Mesothelial cell of epicardium (in vitro differentiated cells): Measurements from ENCODE around the gene ADGRF3. TPM values are rescaled to one million over a fixed set of nuclear protein-coding genes. Genes with fewer than 3 reads are reported as not detected.
A peak's percentile ranks its signal among the peaks of the same experiment; 100 is the strongest.

ENCODE experiments used
- DNase-seq, 2 experiments: peaks; one replicate each; pipeline ENCODE4 v3.0.0; 2021; ENCODE audit warnings: low spot score in 2 of 2; ENCODE audit not compliant: unreplicated experiment in 2 of 2
- H3K27ac Mint-ChIP-seq: 2 replicates; pipeline ENCODE4 v1.8.0; 2021; ENCODE audit warnings: mixed read lengths
- H3K27me3 Mint-ChIP-seq: 2 replicates; pipeline ENCODE4 v1.8.0; 2021; ENCODE audit warnings: low read depth, mixed read lengths
- H3K36me3 Mint-ChIP-seq: 2 replicates; pipeline ENCODE4 v1.8.0; 2021; ENCODE audit warnings: mixed read lengths
- H3K4me1 Mint-ChIP-seq: 2 replicates; pipeline ENCODE4 v1.8.0; 2021; ENCODE audit warnings: mixed read lengths
- H3K4me3 Mint-ChIP-seq: 2 replicates; pipeline ENCODE4 v1.8.0; 2021; ENCODE audit warnings: mild to moderate bottlenecking, moderate library complexity, mixed read lengths
- H3K9me3 Mint-ChIP-seq: 2 replicates; pipeline ENCODE4 v1.8.0; 2021; ENCODE audit warnings: mixed read lengths
- total RNA-seq: library from RNA; stranded (reverse); gene quantifications from 3 replicates; pipeline ENCODE4 v1.2.1, GENCODE V29; 2021
- TF ChIP-seq, protein P1 (sequence below): fragments of 200-600 bp; sonication (generic); IDR thresholded peaks from one replicate; pipeline ENCODE4 v1.5.0; 2021; ENCODE audit warnings: antibody characterized with exemption; ENCODE audit not compliant: unreplicated experiment

Gene ADGRF3
- total RNA-seq, 1 donor from 2014 or later = 0.83 TPM

- no peaks in the 10 kb centered on the region for H3K9me3 Mint-ChIP-seq
- TF ChIP-seq, protein P1, sequence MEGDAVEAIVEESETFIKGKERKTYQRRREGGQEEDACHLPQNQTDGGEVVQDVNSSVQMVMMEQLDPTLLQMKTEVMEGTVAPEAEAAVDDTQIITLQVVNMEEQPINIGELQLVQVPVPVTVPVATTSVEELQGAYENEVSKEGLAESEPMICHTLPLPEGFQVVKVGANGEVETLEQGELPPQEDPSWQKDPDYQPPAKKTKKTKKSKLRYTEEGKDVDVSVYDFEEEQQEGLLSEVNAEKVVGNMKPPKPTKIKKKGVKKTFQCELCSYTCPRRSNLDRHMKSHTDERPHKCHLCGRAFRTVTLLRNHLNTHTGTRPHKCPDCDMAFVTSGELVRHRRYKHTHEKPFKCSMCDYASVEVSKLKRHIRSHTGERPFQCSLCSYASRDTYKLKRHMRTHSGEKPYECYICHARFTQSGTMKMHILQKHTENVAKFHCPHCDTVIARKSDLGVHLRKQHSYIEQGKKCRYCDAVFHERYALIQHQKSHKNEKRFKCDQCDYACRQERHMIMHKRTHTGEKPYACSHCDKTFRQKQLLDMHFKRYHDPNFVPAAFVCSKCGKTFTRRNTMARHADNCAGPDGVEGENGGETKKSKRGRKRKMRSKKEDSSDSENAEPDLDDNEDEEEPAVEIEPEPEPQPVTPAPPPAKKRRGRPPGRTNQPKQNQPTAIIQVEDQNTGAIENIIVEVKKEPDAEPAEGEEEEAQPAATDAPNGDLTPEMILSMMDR = no peak
These were observed 47.8 kb downstream of the ADGRF3 start for GRCh38 chr2:26298638-26299393.

DNA sequence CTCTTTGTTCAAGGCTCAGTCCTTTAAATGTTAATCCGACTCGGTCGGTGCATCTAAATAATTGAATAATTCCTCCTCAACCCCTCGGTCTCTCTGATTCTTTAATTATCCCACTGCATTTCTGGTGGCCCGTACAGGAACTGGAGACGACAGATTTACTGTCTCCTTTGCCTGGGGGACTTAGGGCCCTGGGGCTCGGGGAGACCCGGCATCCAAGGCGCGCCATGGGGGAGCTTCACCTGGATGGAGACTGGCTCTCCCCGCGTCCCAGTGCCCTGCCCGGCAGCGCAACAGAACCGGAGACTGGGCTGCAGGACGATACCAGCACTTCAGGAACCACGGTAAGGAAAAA, 48.3 kb downstream of the ADGRF3 start:
- TF ChIP-seq, protein P1 = no peak
- no peak for DNase-seq
- Mint-ChIP-seq H3K27me3 (no peaks in the 10 kb centered on the region), H3K4me3 (no peak overlapping the region), H3K27ac (no peak overlapping the region), H3K9me3 (no peaks in the 10 kb centered on the region), H3K36me3 (no peaks in the 10 kb centered on the region), H3K4me1 (peaks cover 8% of the 10 kb centered on the region)

More at GRCh38 chr2:26298638-26299393, 47.8 kb downstream of the ADGRF3 start:
- peak in 1 of 2 experiments; percentile 57 for DNase-seq
- Mint-ChIP-seq H3K27me3 (no peaks in the 10 kb centered on the region), H3K4me1 (peaks cover 8% of the 10 kb centered on the region), H3K4me3 (no peak overlapping the region), H3K27ac (no peak overlapping the region), H3K36me3 (peaks cover 3% of the 10 kb centered on the region)

- peaks cover 15% of the 10 kb centered on the region for H3K4me1 Mint-ChIP-seq
- H3K4me3 Mint-ChIP-seq = no peak overlapping the region
- TF ChIP-seq, protein P1 = no peak
- no peak overlapping the region for H3K27ac Mint-ChIP-seq
- no peak for DNase-seq
- no peaks in the 10 kb centered on the region for H3K27me3 Mint-ChIP-seq
- no peaks in the 10 kb centered on the region for H3K36me3 Mint-ChIP-seq
- H3K9me3 Mint-ChIP-seq = no peaks in the 10 kb centered on the region
These were observed 49.5 kb downstream of the ADGRF3 start for GRCh38 chr2:26297061-26297460.

- DNase-seq = no peak
- no peak overlapping the region for H3K27ac Mint-ChIP-seq
These were observed 51.1 kb downstream of the ADGRF3 start for GRCh38 chr2:26295511-26295910.

GRCh38 chr2:26292646-26293045, 53.9 kb downstream of the ADGRF3 start:
- Mint-ChIP-seq H3K4me1 (peaks cover 15% of the 10 kb centered on the region), H3K36me3 (peaks cover 9% of the 10 kb centered on the region)

More at GRCh38 chr2:26295511-26295910, 51.1 kb downstream of the ADGRF3 start:
- H3K36me3 Mint-ChIP-seq = no peaks in the 10 kb centered on the region
- peaks cover 15% of the 10 kb centered on the region for H3K4me1 Mint-ChIP-seq
- TF ChIP-seq, protein P1 = no peak
- no peaks in the 10 kb centered on the region for H3K27me3 Mint-ChIP-seq
- H3K4me3 Mint-ChIP-seq = no peak overlapping the region
- H3K9me3 Mint-ChIP-seq = no peaks in the 10 kb centered on the region

More at GRCh38 chr2:26292646-26293045, 53.9 kb downstream of the ADGRF3 start:
- peak overlapping the region; percentile 74 for H3K27ac Mint-ChIP-seq
- H3K4me3 Mint-ChIP-seq = no peak overlapping the region
- H3K9me3 Mint-ChIP-seq = no peaks in the 10 kb centered on the region
- H3K27me3 Mint-ChIP-seq = no peaks in the 10 kb centered on the region
- no peak for DNase-seq
- TF ChIP-seq, protein P1 = no peak
